GM12878 (cell line): Measurements from ENCODE around the gene ALG8.

ENCODE experiments used
- CBX5 ChIP-seq: sonication (generic); IDR thresholded peaks from 2 replicates; pipeline ENCODE4 v1.6.1; 2016; ENCODE audit warnings: low read depth, moderate library complexity, mild to moderate bottlenecking, inconsistent platforms
- CEBPB ChIP-seq, 2 experiments: fragments of 150-350 bp in 1 of 2; IDR thresholded peaks; 2 replicates each; pipeline ENCODE4 v1.6.1; 2012 to 2014; ENCODE audit warnings: low read depth in 2 of 2, low read length in 2 of 2, borderline replicate concordance in 1 of 2, inconsistent platforms in 1 of 2
- FOXM1 ChIP-seq: IDR thresholded peaks from 2 replicates; pipeline ENCODE4 v1.6.1; 2012; ENCODE audit warnings: low read depth, mild to moderate bottlenecking, inconsistent platforms, low read length, moderate library complexity
- POLR2A ChIP-seq: IDR thresholded peaks from 2 replicates; pipeline ENCODE4 v1.6.1; 2011; ENCODE audit warnings: low read depth, mild to moderate bottlenecking, low read length
- STAT1 ChIP-seq: fragments of 450-650 bp; conservative IDR thresholded peaks from 2 replicates; pipeline ENCODE4 v1.6.1; 2014; ENCODE audit warnings: antibody characterized with exemption, mild to moderate bottlenecking
- ZZZ3 ChIP-seq: IDR thresholded peaks from 2 replicates; pipeline ENCODE4 v1.6.1; 2011; ENCODE audit warnings: low read depth; ENCODE audit not compliant: control insufficient read depth, insufficient read length
- TF ChIP-seq, protein P1 (sequence below): IDR thresholded peaks from 2 replicates; pipeline ENCODE4 v1.6.1; 2012; ENCODE audit warnings: low read depth, low read length, improper control_type of control experiment
- TF ChIP-seq, protein P2 (sequence below), 3 experiments: IDR thresholded peaks in 2 of 3; conservative IDR thresholded peaks in 1 of 3; 2 replicates each; pipeline ENCODE4 v1.5.1; 2011; ENCODE audit warnings: low read depth in 3 of 3, low read length in 3 of 3, mild to moderate bottlenecking in 3 of 3, control low read depth in 2 of 3, moderate library complexity in 2 of 3, inconsistent platforms in 1 of 3, mixed read lengths in 1 of 3; ENCODE audit not compliant: control insufficient read depth in 2 of 3, insufficient read depth in 1 of 3; ENCODE audit errors: extremely low read depth in 1 of 3
- TF ChIP-seq, protein P3 (sequence below): IDR thresholded peaks from 2 replicates; pipeline ENCODE4 v1.6.1; 2012; ENCODE audit warnings: mild to moderate bottlenecking, low read depth, low read length
- TF ChIP-seq, protein P4 (sequence below): fragments of 450-650 bp; formaldehyde crosslinking; IDR thresholded peaks from 2 replicates; pipeline ENCODE4 v1.5.0; 2022; ENCODE audit warnings: mild to moderate bottlenecking, missing genetic modification characterization

DNA sequence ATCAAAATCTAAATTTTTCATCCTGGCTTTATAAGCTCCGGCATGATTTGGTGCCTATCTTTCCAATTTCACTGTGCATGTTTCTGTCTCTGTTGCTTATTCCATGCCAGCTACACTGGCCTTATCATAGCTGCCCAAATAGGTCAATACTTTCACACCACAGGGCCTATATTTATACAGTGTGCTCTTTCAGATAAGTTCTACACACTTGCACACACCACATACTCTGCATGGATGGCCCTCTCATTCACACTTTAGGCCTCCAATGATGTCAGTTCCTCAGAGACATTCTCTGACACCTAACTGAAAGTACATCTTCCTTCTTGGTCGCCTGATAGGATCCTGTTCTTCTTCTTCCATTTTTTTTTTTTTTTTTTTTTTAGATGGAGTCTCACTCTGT, 7.0 kb downstream of the ALG8 start:
- TF ChIP-seq ZZZ3, result no peak
- TF ChIP-seq, protein P1, sequence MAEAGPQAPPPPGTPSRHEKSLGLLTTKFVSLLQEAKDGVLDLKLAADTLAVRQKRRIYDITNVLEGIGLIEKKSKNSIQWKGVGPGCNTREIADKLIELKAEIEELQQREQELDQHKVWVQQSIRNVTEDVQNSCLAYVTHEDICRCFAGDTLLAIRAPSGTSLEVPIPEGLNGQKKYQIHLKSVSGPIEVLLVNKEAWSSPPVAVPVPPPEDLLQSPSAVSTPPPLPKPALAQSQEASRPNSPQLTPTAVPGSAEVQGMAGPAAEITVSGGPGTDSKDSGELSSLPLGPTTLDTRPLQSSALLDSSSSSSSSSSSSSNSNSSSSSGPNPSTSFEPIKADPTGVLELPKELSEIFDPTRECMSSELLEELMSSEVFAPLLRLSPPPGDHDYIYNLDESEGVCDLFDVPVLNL, result no peak
- TF ChIP-seq, protein P2, sequence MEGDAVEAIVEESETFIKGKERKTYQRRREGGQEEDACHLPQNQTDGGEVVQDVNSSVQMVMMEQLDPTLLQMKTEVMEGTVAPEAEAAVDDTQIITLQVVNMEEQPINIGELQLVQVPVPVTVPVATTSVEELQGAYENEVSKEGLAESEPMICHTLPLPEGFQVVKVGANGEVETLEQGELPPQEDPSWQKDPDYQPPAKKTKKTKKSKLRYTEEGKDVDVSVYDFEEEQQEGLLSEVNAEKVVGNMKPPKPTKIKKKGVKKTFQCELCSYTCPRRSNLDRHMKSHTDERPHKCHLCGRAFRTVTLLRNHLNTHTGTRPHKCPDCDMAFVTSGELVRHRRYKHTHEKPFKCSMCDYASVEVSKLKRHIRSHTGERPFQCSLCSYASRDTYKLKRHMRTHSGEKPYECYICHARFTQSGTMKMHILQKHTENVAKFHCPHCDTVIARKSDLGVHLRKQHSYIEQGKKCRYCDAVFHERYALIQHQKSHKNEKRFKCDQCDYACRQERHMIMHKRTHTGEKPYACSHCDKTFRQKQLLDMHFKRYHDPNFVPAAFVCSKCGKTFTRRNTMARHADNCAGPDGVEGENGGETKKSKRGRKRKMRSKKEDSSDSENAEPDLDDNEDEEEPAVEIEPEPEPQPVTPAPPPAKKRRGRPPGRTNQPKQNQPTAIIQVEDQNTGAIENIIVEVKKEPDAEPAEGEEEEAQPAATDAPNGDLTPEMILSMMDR (IDR thresholded peaks at IDR 0.05 in 2 of 3, conservative IDR thresholded peaks at IDR 0.05 in 1 of 3; ENCODE audit: control insufficient read depth in 2 of 3, extremely low read depth in 1 of 3, insufficient read depth in 1 of 3, low read depth in 3 of 3, low read length in 3 of 3), result no peak
- TF ChIP-seq POLR2A, result no peak
- no peak for TF ChIP-seq FOXM1
- TF ChIP-seq CEBPB (IDR thresholded peaks at IDR 0.05; ENCODE audit: borderline replicate concordance in 1 of 2, low read depth in 2 of 2, low read length in 2 of 2), result no peak
- TF ChIP-seq, protein P3, sequence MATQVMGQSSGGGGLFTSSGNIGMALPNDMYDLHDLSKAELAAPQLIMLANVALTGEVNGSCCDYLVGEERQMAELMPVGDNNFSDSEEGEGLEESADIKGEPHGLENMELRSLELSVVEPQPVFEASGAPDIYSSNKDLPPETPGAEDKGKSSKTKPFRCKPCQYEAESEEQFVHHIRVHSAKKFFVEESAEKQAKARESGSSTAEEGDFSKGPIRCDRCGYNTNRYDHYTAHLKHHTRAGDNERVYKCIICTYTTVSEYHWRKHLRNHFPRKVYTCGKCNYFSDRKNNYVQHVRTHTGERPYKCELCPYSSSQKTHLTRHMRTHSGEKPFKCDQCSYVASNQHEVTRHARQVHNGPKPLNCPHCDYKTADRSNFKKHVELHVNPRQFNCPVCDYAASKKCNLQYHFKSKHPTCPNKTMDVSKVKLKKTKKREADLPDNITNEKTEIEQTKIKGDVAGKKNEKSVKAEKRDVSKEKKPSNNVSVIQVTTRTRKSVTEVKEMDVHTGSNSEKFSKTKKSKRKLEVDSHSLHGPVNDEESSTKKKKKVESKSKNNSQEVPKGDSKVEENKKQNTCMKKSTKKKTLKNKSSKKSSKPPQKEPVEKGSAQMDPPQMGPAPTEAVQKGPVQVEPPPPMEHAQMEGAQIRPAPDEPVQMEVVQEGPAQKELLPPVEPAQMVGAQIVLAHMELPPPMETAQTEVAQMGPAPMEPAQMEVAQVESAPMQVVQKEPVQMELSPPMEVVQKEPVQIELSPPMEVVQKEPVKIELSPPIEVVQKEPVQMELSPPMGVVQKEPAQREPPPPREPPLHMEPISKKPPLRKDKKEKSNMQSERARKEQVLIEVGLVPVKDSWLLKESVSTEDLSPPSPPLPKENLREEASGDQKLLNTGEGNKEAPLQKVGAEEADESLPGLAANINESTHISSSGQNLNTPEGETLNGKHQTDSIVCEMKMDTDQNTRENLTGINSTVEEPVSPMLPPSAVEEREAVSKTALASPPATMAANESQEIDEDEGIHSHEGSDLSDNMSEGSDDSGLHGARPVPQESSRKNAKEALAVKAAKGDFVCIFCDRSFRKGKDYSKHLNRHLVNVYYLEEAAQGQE, result no peak
- no peak for TF ChIP-seq STAT1
- TF ChIP-seq CBX5, result no peak
- TF ChIP-seq, protein P4, sequence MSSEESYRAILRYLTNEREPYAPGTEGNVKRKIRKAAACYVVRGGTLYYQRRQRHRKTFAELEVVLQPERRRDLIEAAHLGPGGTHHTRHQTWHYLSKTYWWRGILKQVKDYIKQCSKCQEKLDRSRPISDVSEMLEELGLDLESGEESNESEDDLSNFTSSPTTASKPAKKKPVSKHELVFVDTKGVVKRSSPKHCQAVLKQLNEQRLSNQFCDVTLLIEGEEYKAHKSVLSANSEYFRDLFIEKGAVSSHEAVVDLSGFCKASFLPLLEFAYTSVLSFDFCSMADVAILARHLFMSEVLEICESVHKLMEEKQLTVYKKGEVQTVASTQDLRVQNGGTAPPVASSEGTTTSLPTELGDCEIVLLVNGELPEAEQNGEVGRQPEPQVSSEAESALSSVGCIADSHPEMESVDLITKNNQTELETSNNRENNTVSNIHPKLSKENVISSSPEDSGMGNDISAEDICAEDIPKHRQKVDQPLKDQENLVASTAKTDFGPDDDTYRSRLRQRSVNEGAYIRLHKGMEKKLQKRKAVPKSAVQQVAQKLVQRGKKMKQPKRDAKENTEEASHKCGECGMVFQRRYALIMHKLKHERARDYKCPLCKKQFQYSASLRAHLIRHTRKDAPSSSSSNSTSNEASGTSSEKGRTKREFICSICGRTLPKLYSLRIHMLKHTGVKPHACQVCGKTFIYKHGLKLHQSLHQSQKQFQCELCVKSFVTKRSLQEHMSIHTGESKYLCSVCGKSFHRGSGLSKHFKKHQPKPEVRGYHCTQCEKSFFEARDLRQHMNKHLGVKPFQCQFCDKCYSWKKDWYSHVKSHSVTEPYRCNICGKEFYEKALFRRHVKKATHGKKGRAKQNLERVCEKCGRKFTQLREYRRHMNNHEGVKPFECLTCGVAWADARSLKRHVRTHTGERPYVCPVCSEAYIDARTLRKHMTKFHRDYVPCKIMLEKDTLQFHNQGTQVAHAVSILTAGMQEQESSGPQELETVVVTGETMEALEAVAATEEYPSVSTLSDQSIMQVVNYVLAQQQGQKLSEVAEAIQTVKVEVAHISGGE (CRISPR knock-in tag), result no peak
